Head of caudate nucleus (tissue), 42 donors: ENCODE results near the gene ALDH16A1.

ENCODE experiments used
- DNase-seq, 42 donors: peaks; one replicate each; pipeline versions ENCODE4 v3.0.0 to v3.0.0-alpha.2; 2020 to 2021; ENCODE audit warnings: mixed read lengths in 7 of 42
- intact Hi-C: fragments of 100-400 bp; cut with DNase I; formaldehyde crosslinking; loops from one replicate; pipeline ENCODE4 v1.15.0; 2022

Gene ALDH16A1

GRCh38 chr19:49492573-49493405 lies 39.8 kb downstream of the ALDH16A1 start:
- DNase-seq = no peak
- intact Hi-C loops = no loop called here

GRCh38 chr19:49496574-49497008 lies 43.6 kb downstream of the ALDH16A1 start:
- intact Hi-C loops = no loop called here
- no peak for DNase-seq

GRCh38 chr19:49497047-49497788 lies 44.2 kb downstream of the ALDH16A1 start:
- DNase-seq = peak in 35 of 42 donors; percentile 29 to 75 (median 55)

GRCh38 chr19:49497789-49498103 lies 44.7 kb downstream of the ALDH16A1 start:
- no peak for DNase-seq
- intact Hi-C loops = no loop called here

More at GRCh38 chr19:49497047-49497788, 44.2 kb downstream of the ALDH16A1 start:
- intact Hi-C loops = no loop called here

- no peak for DNase-seq
- intact Hi-C loops = no loop called here
These were observed 45.5 kb downstream of the ALDH16A1 start for GRCh38 chr19:49498475-49498874.

- DNase-seq = no peak
- intact Hi-C loops = no loop called here
These were observed 46.1 kb downstream of the ALDH16A1 start for GRCh38 chr19:49499030-49499670.

GRCh38 chr19:49502866-49503581 lies 50.0 kb downstream of the ALDH16A1 start:
- DNase-seq = peak in 2 of 42 donors; percentile 28 to 34
- intact Hi-C loops = no loop called here

- intact Hi-C loops = no loop called here
- no peak for DNase-seq
These were observed 50.5 kb downstream of the ALDH16A1 start for GRCh38 chr19:49503582-49503962.

GRCh38 chr19:49506575-49507105 lies 53.6 kb downstream of the ALDH16A1 start:
- intact Hi-C loops = no loop called here
- peak in 29 of 42 donors; percentile 32 to 78 (median 49) for DNase-seq

GRCh38 chr19:49507803-49508494 lies 54.9 kb downstream of the ALDH16A1 start:
- intact Hi-C loops = no loop called here
- no peak for DNase-seq

GRCh38 chr19:49512970-49513745 lies 60.1 kb downstream of the ALDH16A1 start:
- intact Hi-C loops = no loop called here
- DNase-seq = peak in 2 of 42 donors; percentile 21

- DNase-seq = no peak
- intact Hi-C loops = no loop called here
These were observed 60.7 kb downstream of the ALDH16A1 start for GRCh38 chr19:49513746-49514118.

- intact Hi-C loops = no loop called here
- DNase-seq = no peak
These were observed 61.1 kb downstream of the ALDH16A1 start for GRCh38 chr19:49514151-49514550.

GRCh38 chr19:49515767-49516166 lies 62.7 kb downstream of the ALDH16A1 start:
- intact Hi-C loops = no loop called here
- DNase-seq = peak in 23 of 42 donors; percentile 26 to 68 (median 41)

- DNase-seq = no peak
- intact Hi-C loops = no loop called here
These were observed 65.0 kb downstream of the ALDH16A1 start for GRCh38 chr19:49518033-49518432.
